ENCODE measurements around the gene FARS2.

GRCh38 chr6:5447921-5448320, 186.6 kb downstream of the FARS2 start:
- TF ChIP-seq CTCF (IDR thresholded peaks at IDR 0.05) = no peak
- TF ChIP-seq EZH2 (IDR thresholded peaks at IDR 0.05; ENCODE audit: borderline replicate concordance, insufficient read depth, low read depth, low read length, poor library complexity, severe bottlenecking) = no peak
